HepG2 (cell line): ENCODE results near the gene TBCD. TPM values are rescaled to one million over a fixed set of nuclear protein-coding genes. Genes with fewer than 3 reads are reported as not detected.

Experiments
- ATAC-seq: fragments of 200-7000 bp; cut with Tn5 transposase; 3 replicates; pipeline ENCODE4 v1.9.1; 2020; ENCODE audit warnings: mild to moderate bottlenecking, moderate library complexity
- BruUV-seq: library from RNA; stranded (reverse); fragments of 400-500 nt; replicated peaks from 2 replicates; lab custom pipeline; 2021; lab: Mats Ljungman, UMichigan
- CTCF ChIA-PET: fragments of 300-600 bp; formaldehyde crosslinking; extraction: SDS; loops from one replicate; lab custom pipeline; 2021; ENCODE audit warnings: low total read pairs, inconsistent platforms, low intra/inter-chr PET ratio; lab: Yijun Ruan, JAX
- POLR2A ChIA-PET: fragments of 350-600 bp; sonication (Branson Sonifier 250); formaldehyde crosslinking; loops from one replicate; lab custom pipeline; 2020; ENCODE audit warnings: antibody characterized with exemption, inconsistent platforms; lab: Yijun Ruan, JAX
- DNase-seq: peaks from one replicate; pipeline ENCODE4 v3.0.0-alpha.2; 2015; ENCODE audit warnings: low spot score
- FAIRE-seq: peaks from 3 replicates; lab custom pipeline; 2011; peaks lifted over from hg19 to GRCh38; lab: Jason Lieb, UNC
- H2AFZ ChIP-seq: one replicate; pipeline ENCODE4 v1.6.1; 2011; ENCODE audit warnings: low read length, inconsistent platforms
- H3K27ac ChIP-seq: fragments of 300-600 bp; 3 replicates; pipeline ENCODE4 v1.8.0; 2011; ENCODE audit warnings: mixed run types, mild to moderate bottlenecking, mixed read lengths, low read length, inconsistent platforms; ENCODE audit not compliant: insufficient read depth; ENCODE audit errors: extremely low read length
- H3K27me3 ChIP-seq, 2 experiments: fragments of 200-600 bp in 1 of 2; 2 replicates in 1 of 2; 3 replicates in 1 of 2; pipeline versions ENCODE4 v1.6.0 to v1.8.0; 2011; ENCODE audit warnings: low read length in 2 of 2, mild to moderate bottlenecking in 2 of 2, moderate library complexity in 2 of 2, inconsistent platforms in 1 of 2; ENCODE audit not compliant: insufficient read depth in 2 of 2, control insufficient read depth in 1 of 2
- H3K36me3 ChIP-seq, 2 experiments: fragments of 200-600 bp in 1 of 2; replicated peaks in 1 of 2; 2 replicates in 1 of 2; 3 replicates in 1 of 2; pipeline versions ENCODE4 v1.5.1 to v1.8.0; 2011; ENCODE audit warnings: low read length in 2 of 2, inconsistent platforms in 1 of 2; ENCODE audit not compliant: insufficient read depth in 2 of 2, control insufficient read depth in 1 of 2
- H3K4me1 ChIP-seq: 2 replicates; pipeline ENCODE4 v1.5.1; 2012; ENCODE audit warnings: low read length, inconsistent platforms; ENCODE audit not compliant: insufficient read depth
- H3K4me2 ChIP-seq: 2 replicates; pipeline ENCODE4 v1.6.0; 2011; ENCODE audit warnings: low read depth, low read length, inconsistent platforms
- H3K4me3 ChIP-seq, 3 experiments: fragments of 200-600 bp in 1 of 3; sonication (generic), shearing (Covaris generic) in 1 of 3; replicated peaks in 1 of 3; 2 replicates each; pipeline ENCODE4 v1.5.1; 2011 to 2016; ENCODE audit warnings: low read length in 3 of 3, inconsistent platforms in 2 of 3, low read depth in 2 of 3, mild to moderate bottlenecking in 2 of 3, control low read depth in 1 of 3, mixed read lengths in 1 of 3; ENCODE audit not compliant: insufficient read depth in 1 of 3
- H3K79me2 ChIP-seq: one replicate; pipeline ENCODE4 v1.6.1; 2011; ENCODE audit warnings: low read length, inconsistent platforms; ENCODE audit not compliant: insufficient read depth
- H3K9ac ChIP-seq: 2 replicates; pipeline ENCODE4 v1.6.0; 2011; ENCODE audit warnings: mild to moderate bottlenecking, low read depth, low read length, inconsistent platforms; ENCODE audit not compliant: insufficient read depth
- H3K9me3 ChIP-seq: 2 replicates; pipeline ENCODE4 v1.5.1; 2012; ENCODE audit warnings: mild to moderate bottlenecking, low read length
- H4K20me1 ChIP-seq: 2 replicates; pipeline ENCODE4 v1.6.0; 2011; ENCODE audit warnings: inconsistent platforms, mild to moderate bottlenecking, low read length, moderate library complexity; ENCODE audit not compliant: insufficient read depth
- ARID4A ChIP-seq: sonication (generic); formaldehyde crosslinking; IDR thresholded peaks from 2 replicates; pipeline ENCODE4 v1.5.0; 2020; ENCODE audit warnings: mild to moderate bottlenecking, missing genetic modification reagents, borderline replicate concordance
- ASH2L ChIP-seq: fragments of 300-600, 200-600 bp; sonication (generic); IDR thresholded peaks from 2 replicates; pipeline ENCODE4 v1.7.0; 2017; ENCODE audit warnings: low read depth, mild to moderate bottlenecking, moderate library complexity, mixed read lengths, low read length; ENCODE audit not compliant: insufficient read length
- DNMT1 ChIP-seq: sonication (generic); formaldehyde crosslinking; IDR thresholded peaks from 2 replicates; pipeline ENCODE4 v1.5.1; 2020; ENCODE audit warnings: mild to moderate bottlenecking, missing genetic modification reagents
- SIX1 ChIP-seq: sonication (generic); formaldehyde crosslinking; IDR thresholded peaks from 2 replicates; pipeline ENCODE4 v1.4.0; 2020; ENCODE audit warnings: missing genetic modification reagents, borderline replicate concordance
- SP2 ChIP-seq: sonication (generic); formaldehyde crosslinking; IDR thresholded peaks from 2 replicates; pipeline ENCODE4 v1.5.1; 2020; ENCODE audit warnings: mild to moderate bottlenecking, missing genetic modification reagents
- SP4 ChIP-seq: sonication (generic); formaldehyde crosslinking; IDR thresholded peaks from 2 replicates; pipeline ENCODE4 v1.8.1; 2023; ENCODE audit warnings: mild to moderate bottlenecking, missing genetic modification reagents
- ZNF276 ChIP-seq: sonication (generic); formaldehyde crosslinking; IDR thresholded peaks from 2 replicates; pipeline ENCODE4 v1.4.0; 2020; ENCODE audit warnings: mild to moderate bottlenecking, low read depth, missing genetic modification reagents
- ZNF639 ChIP-seq: conservative IDR thresholded peaks from 2 replicates; pipeline ENCODE4 v1.6.1; 2018; ENCODE audit warnings: missing genetic modification reagents
- ZNF691 ChIP-seq: sonication (generic); formaldehyde crosslinking; IDR thresholded peaks from 2 replicates; pipeline ENCODE4 v1.4.0; 2020; ENCODE audit warnings: missing genetic modification reagents, low read depth, mild to moderate bottlenecking, borderline replicate concordance
- ZNF800 ChIP-seq: sonication (generic); formaldehyde crosslinking; IDR thresholded peaks from 2 replicates; pipeline ENCODE4 v1.4.0; 2020; ENCODE audit warnings: missing genetic modification reagents
- WGBS: methylation state at CpG from one replicate; pipeline ENCODE4 v1.1.6; 2017; ENCODE audit warnings: low lambda C conversion rate; 5-methylcytosine and 5-hydroxymethylcytosine counted together
- in situ Hi-C: cut with HindIII; loops from 2 replicates; pipeline ENCODE4 v1.10.0; 2017; ENCODE audit warnings: low pct_unique_long_range_greater_than_20kb; ENCODE audit not compliant: extremely low pct_ligation_motif_present
- intact Hi-C: fragments of 100-400 bp; cut with micrococcal nuclease; formaldehyde crosslinking; loops from one replicate; pipeline ENCODE4 v1.10.0; 2022; ENCODE audit not compliant: unreplicated experiment
- polyA plus RNA-seq, 8 experiments: library from polyadenylated mRNA; depleted of rRNA in 3 of 8; stranded (reverse) in 7 of 8; unstranded in 1 of 8; fragments of >200 nt; fragmentation: Illumina TruSeq in 4 of 8; extraction: Trizol in 4 of 8; gene quantifications; 2 replicates each; pipeline versions ENCODE4 v1.2.1 to v1.2.3, GENCODE V29; 2011 to 2016; ENCODE audit warnings: low read depth in 4 of 8, missing spikeins in 1 of 8, mixed read lengths in 1 of 8; ENCODE audit not compliant: insufficient read depth in 1 of 8
- total RNA-seq, 5 experiments: library from RNA; depleted of rRNA; stranded (reverse); fragments of >200 nt; fragmentation: Illumina TruSeq; extraction: Trizol; gene quantifications; 2 replicates each; pipeline ENCODE4 v1.2.3, GENCODE V29; 2016; ENCODE audit warnings: low read depth in 1 of 5

The TBCD gene
- total and polyA plus RNA-seq, 2 of the 13 experiments (the other 11 are each of a cell fraction or from before 2014, with no cell fraction given): 33.9 to 54.8 TPM

- TF ChIP-seq ARID4A (CRISPR knock-in tag) (0 out of 2 replicates have a peak, but pooled peaks have one; percentile 13), ASH2L (no peak), SP4 (CRISPR knock-in tag) (no peak)
- TF ChIP-seq, all 625 proteins: peak for 4
These were observed 187.8 kb downstream of the TBCD start (continued) for GRCh38 chr17:82939621-82940135.

- Histone ChIP-seq H3K9me3 (peaks cover 12% of the 10 kb centered on the region), H3K27me3 (no peaks in the 10 kb centered on the region), H4K20me1 (no peaks in the 10 kb centered on the region), H3K4me3 (no peak overlapping the region), H3K36me3 (peaks cover 27 to 79% of the 10 kb centered on the region in 2 experiments), H3K79me2 (no peaks in the 10 kb centered on the region), H3K9ac (no peak overlapping the region), H3K4me1 (no peaks in the 10 kb centered on the region), H3K27ac (no peak overlapping the region), H2AFZ (no peak overlapping the region), H3K4me2 (no peak overlapping the region)
- DNase-seq (no peak), FAIRE-seq (no peak), ATAC-seq (no peak)
- in situ Hi-C loops (no loop called here), intact Hi-C loops (no loop called here)
- BruUV-seq: no TSS peak
- 94% methylated on average over 27 of the region's 27 CpGs for WGBS
- ChIA-PET CTCF (no interaction called here), POLR2A (no interaction called here)
- no peak for TF ChIP-seq ZNF691 (CRISPR knock-in tag)
- no peak for TF ChIP-seq SP2 (CRISPR knock-in tag)
- TF ChIP-seq SIX1 (CRISPR knock-in tag): no peak
- TF ChIP-seq ZNF800 (CRISPR knock-in tag): no peak
- TF ChIP-seq DNMT1 (CRISPR knock-in tag): 0 out of 2 replicates have a peak, but pooled peaks have one; percentile 54
- no peak for TF ChIP-seq ZNF276 (CRISPR knock-in tag)
- TF ChIP-seq ZNF639 (CRISPR knock-in tag): no peak
These were observed 188.6 kb downstream of the TBCD start for GRCh38 chr17:82940226-82941020.
